HEK293T (cell line): ENCODE data around the gene PDZD2.

Experiments used
- ARNT ChIP-seq: fragments of 450-650 bp; IDR thresholded peaks from 2 replicates; pipeline ENCODE4 v1.6.1; 2017; ENCODE audit warnings: mild to moderate bottlenecking
- BHLHE40 ChIP-seq: fragments of 450-650 bp; IDR thresholded peaks from 2 replicates; pipeline ENCODE4 v1.6.1; 2016; ENCODE audit warnings: mild to moderate bottlenecking, moderate library complexity, borderline replicate concordance
- CTBP1 ChIP-seq: fragments of 450-650 bp; IDR thresholded peaks from 2 replicates; pipeline ENCODE4 v1.6.1; 2016; ENCODE audit warnings: borderline replicate concordance
- ELF4 ChIP-seq: fragments of 450-650 bp; IDR thresholded peaks from 2 replicates; pipeline ENCODE4 v1.6.1; 2017; ENCODE audit warnings: antibody characterized with exemption
- FOXA1 ChIP-seq: fragments of 450-650 bp; IDR thresholded peaks from 2 replicates; pipeline ENCODE4 v1.6.1; 2016; ENCODE audit warnings: mild to moderate bottlenecking
- FOXK2 ChIP-seq: fragments of 450-650 bp; IDR thresholded peaks from 2 replicates; pipeline ENCODE4 v1.6.1; 2016; ENCODE audit warnings: mild to moderate bottlenecking
- FOXM1 ChIP-seq: fragments of 450-650 bp; IDR thresholded peaks from 2 replicates; pipeline ENCODE4 v1.6.1; 2017; ENCODE audit warnings: mild to moderate bottlenecking, borderline replicate concordance
- LEF1 ChIP-seq: fragments of 450-650 bp; IDR thresholded peaks from 2 replicates; pipeline ENCODE4 v1.6.1; 2017; ENCODE audit warnings: mild to moderate bottlenecking, borderline replicate concordance
- NFRKB ChIP-seq: fragments of 450-650 bp; IDR thresholded peaks from 2 replicates; pipeline ENCODE4 v1.6.1; 2016; ENCODE audit warnings: mild to moderate bottlenecking, moderate library complexity
- SP1 ChIP-seq: fragments of 450-650 bp; IDR thresholded peaks from 2 replicates; pipeline ENCODE4 v1.6.1; 2017
- SUZ12 ChIP-seq: fragments of 450-650 bp; IDR thresholded peaks from 2 replicates; pipeline ENCODE4 v1.6.1; 2016; ENCODE audit warnings: mild to moderate bottlenecking
- TARDBP ChIP-seq: fragments of 450-650 bp; IDR thresholded peaks from 2 replicates; pipeline ENCODE4 v1.6.1; 2016
- ZNF384 ChIP-seq: fragments of 450-650 bp; IDR thresholded peaks from 2 replicates; pipeline ENCODE4 v1.6.1; 2016
- TF ChIP-seq, protein P1 (sequence below): fragments of 450-650 bp; IDR thresholded peaks from 2 replicates; pipeline ENCODE4 v1.6.1; 2016

DNA sequence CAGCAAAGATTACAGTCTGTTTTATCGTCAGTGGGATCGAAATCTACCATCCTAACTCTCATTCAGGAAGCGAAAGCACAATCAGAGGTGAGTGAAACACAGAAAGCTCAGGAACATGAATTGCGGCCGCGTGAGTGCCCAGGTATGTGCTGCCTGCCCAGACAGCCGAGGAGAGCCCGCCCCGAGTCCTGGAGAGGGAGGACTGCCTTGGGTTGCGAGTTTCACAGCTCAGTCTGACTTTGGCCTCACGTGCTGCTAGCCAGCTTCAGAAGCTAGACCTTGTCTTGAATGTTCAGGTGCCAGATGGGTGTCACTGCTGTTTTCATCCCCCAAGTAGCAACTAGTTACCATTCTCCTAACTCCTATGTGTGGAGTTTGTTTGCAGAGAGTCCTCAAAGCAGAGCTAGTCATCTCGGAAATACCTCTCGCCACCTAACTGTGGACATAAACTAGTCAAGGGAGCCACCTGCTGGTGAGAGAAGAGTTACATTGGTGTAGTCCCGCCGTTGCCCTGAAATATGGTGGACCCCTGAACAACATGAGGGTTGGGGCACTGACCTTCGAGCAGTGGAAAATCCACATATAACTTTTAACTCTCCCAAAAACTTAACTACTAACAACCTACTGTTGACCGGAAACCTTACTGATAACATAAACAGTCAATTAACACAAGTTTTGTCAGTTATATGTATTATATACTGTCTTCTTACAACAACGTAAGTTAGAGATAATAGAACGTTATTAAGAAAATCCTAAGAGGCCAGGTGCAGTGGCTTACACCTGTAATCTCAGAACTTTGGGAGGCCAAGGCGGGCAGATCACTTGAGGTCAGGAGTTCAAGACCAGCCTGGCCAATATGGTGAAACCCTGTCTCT is 454.2 kb downstream of the PDZD2 start:
- TF ChIP-seq BHLHE40, result no peak
- TF ChIP-seq FOXM1, result no peak
- TF ChIP-seq ARNT, result no peak
- no peak for TF ChIP-seq CTBP1
- no peak for TF ChIP-seq NFRKB
- TF ChIP-seq SP1, result no peak
- TF ChIP-seq FOXK2, result no peak
- no peak for TF ChIP-seq ZNF384
- TF ChIP-seq ELF4, result no peak
- TF ChIP-seq LEF1, result no peak
- no peak for TF ChIP-seq SUZ12
- TF ChIP-seq FOXA1, result no peak
- TF ChIP-seq TARDBP, result no peak
- TF ChIP-seq, protein P1, sequence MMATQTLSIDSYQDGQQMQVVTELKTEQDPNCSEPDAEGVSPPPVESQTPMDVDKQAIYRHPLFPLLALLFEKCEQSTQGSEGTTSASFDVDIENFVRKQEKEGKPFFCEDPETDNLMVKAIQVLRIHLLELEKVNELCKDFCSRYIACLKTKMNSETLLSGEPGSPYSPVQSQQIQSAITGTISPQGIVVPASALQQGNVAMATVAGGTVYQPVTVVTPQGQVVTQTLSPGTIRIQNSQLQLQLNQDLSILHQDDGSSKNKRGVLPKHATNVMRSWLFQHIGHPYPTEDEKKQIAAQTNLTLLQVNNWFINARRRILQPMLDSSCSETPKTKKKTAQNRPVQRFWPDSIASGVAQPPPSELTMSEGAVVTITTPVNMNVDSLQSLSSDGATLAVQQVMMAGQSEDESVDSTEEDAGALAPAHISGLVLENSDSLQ, result no peak
